Measurements from ENCODE around the gene KCNQ5.
A peak's percentile ranks its signal among the peaks of the same experiment; 100 is the strongest.
"Not testable (repeated sequence)": the region's sequence is repeated elsewhere in the genome, so short reads cannot be mapped to it uniquely, and the experiment has no call there.

The KCNQ5 gene

GRCh38 chr6:72894091-72894490 is 272.2 kb downstream of the KCNQ5 start:
- DNase-seq (ENCODE audit: low read depth): peak; percentile 36
- TF ChIP-seq, protein P1, sequence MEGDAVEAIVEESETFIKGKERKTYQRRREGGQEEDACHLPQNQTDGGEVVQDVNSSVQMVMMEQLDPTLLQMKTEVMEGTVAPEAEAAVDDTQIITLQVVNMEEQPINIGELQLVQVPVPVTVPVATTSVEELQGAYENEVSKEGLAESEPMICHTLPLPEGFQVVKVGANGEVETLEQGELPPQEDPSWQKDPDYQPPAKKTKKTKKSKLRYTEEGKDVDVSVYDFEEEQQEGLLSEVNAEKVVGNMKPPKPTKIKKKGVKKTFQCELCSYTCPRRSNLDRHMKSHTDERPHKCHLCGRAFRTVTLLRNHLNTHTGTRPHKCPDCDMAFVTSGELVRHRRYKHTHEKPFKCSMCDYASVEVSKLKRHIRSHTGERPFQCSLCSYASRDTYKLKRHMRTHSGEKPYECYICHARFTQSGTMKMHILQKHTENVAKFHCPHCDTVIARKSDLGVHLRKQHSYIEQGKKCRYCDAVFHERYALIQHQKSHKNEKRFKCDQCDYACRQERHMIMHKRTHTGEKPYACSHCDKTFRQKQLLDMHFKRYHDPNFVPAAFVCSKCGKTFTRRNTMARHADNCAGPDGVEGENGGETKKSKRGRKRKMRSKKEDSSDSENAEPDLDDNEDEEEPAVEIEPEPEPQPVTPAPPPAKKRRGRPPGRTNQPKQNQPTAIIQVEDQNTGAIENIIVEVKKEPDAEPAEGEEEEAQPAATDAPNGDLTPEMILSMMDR (IDR thresholded peaks at IDR 0.05; ENCODE audit: insufficient read depth, low read depth, low read length, missing control alignments): no peak
- H3K4me3 ChIP-seq (ENCODE audit: low read length): no peak overlapping the region

GRCh38 chr6:72898313-72898712 is 276.4 kb downstream of the KCNQ5 start:
- not testable (repeated sequence) for DNase-seq (ENCODE audit: low read depth); H3K4me3 ChIP-seq (ENCODE audit: low read length)

DNA sequence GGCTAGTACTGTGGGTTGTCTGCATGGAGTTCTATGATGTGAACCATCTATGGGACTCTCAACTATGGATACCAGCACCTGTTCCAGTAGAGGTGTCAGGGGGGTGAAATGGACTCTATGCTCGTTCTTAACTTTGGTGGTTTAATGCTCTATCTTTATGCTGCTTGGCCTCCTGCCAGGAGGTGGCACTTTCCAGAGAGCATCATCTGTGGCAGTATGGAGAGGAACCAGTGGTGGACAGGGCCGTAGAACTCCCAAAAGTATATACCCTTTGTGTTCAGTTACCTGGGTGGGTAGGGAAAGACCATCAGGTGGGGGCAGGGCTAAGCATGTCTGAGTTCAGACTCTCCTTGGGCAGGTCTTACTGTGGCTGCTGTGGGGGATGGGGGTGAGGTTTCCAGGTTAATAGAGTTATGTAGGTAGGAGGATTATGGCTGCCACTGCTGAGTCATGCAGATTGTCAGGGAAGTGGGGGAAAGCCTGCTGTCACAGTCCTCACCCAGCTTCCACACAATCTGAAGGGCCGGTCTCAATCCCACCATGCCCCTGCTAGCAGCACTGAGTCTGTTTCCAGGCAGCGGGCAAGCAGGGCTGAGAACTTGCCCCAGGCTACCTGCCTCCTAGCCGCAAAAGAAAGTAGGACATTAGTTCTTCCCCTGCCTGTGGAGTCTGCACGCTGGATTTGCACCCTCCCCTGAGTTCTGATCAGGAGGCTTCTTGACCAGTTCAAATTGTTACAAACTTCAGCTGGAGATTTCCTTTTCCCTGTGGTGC is 284.0 kb downstream of the KCNQ5 start:
- DNase-seq (ENCODE audit: low read depth): peak; percentile 8
- no peak overlapping the region for H3K4me3 ChIP-seq (ENCODE audit: low read length)
- TF ChIP-seq, protein P1 (IDR thresholded peaks at IDR 0.05; ENCODE audit: insufficient read depth, low read depth, low read length, missing control alignments): no peak

DNA sequence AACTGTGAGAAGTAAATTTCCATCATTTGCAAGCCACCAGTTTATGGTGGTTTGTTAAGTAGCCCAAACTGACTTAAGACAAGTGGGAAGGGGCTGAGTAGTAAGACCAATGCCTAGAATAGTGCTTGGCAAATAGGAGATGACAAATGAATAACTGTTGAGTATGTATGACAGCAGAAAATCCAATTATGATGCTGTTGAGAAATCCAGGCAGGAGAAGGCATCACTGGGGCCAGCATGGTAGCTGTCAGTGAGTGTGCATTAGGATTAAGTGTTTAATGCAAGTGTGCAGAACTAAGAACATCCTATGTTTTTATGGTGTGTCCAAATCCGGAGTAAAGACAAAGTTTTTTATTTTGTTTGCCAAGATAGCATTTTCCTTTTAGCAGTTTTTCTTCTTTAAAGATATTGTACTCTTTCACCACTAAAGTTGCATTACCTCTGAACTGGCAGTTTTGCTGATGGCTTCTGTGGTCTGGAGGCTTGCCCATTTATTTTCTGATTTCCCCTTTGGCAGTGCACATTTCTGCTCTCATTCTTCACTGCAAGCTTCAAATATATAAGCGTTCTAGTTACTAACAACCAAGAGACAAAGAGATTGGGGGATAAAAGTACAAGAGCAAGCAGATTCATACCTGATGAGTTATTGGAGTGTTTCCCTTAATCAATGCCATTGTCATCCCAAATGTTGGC is 289.7 kb downstream of the KCNQ5 start:
- TF ChIP-seq, protein P1 (IDR thresholded peaks at IDR 0.05; ENCODE audit: insufficient read depth, low read depth, low read length, missing control alignments): no peak
- no peak for DNase-seq (ENCODE audit: low read depth)
- H3K4me3 ChIP-seq (ENCODE audit: low read length): no peak overlapping the region

- TF ChIP-seq, protein P1 (IDR thresholded peaks at IDR 0.05; ENCODE audit: insufficient read depth, low read depth, low read length, missing control alignments): no peak
- DNase-seq (ENCODE audit: low read depth): peak; percentile 57
- H3K4me3 ChIP-seq (ENCODE audit: low read length): no peak overlapping the region
Measured at GRCh38 chr6:72913797-72914196, 291.9 kb downstream of the KCNQ5 start.

DNA sequence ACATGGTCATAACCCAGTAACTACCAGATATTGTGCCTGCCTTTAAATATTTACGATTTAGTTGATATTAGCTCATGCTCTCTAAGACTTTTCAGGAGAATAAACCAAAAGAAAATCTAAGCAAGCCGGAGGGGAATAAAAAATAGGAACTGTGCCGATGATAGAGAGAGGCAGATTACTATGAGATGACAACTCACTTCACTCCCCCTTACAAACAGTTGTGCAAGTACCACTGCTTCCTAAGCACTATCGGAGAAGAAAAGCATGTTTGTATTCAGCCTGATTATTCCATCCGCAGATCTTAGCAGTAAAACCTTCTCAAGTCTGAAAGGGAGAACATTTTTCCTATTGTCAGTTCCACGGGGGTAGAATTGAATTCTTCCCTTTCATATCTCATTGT is 294.4 kb downstream of the KCNQ5 start:
- TF ChIP-seq, protein P1 (IDR thresholded peaks at IDR 0.05; ENCODE audit: insufficient read depth, low read depth, low read length, missing control alignments): no peak
- DNase-seq (ENCODE audit: low read depth): no peak
- no peak overlapping the region for H3K4me3 ChIP-seq (ENCODE audit: low read length)

GRCh38 chr6:72916906-72917305 is 295.0 kb downstream of the KCNQ5 start:
- TF ChIP-seq, protein P1 (IDR thresholded peaks at IDR 0.05; ENCODE audit: insufficient read depth, low read depth, low read length, missing control alignments): no peak
- H3K4me3 ChIP-seq (ENCODE audit: low read length): no peak overlapping the region
- DNase-seq (ENCODE audit: low read depth): no peak

Measured in epithelial cell of esophagus (primary cell).